Measurements from ENCODE around the gene PIK3R3. TPM values are rescaled to one million over a fixed set of nuclear protein-coding genes. Genes with fewer than 3 reads are reported as not detected.

Gene PIK3R3
- total and polyA plus RNA-seq, 9 of the 15 experiments (the other 6 are each of a cell fraction or from before 2014, with no cell fraction given): 1.4 to 7.7 (median 4.6) TPM

GRCh38 chr1:46173361-46173856 is 41.0 kb upstream of the PIK3R3 start (continued):
- TF ChIP-seq ZBTB49 (CRISPR knock-in tag; IDR thresholded peaks at IDR 0.05; ENCODE audit: borderline replicate concordance): no peak
- TF ChIP-seq ZNF282 (CRISPR knock-in tag; IDR thresholded peaks at IDR 0.05): no peak
- TF ChIP-seq ZNF347 (CRISPR knock-in tag; IDR thresholded peaks at IDR 0.05; ENCODE audit: low read depth): no peak
- TF ChIP-seq ZNF507 (tag; conservative IDR thresholded peaks at IDR 0.05): no peak
- TF ChIP-seq NELFE (IDR thresholded peaks at IDR 0.05; ENCODE audit: insufficient read depth, insufficient read length): no peak
- TF ChIP-seq COPS2 (conservative IDR thresholded peaks at IDR 0.05): no peak
- TF ChIP-seq BRF2 (IDR thresholded peaks at IDR 0.05; ENCODE audit: borderline replicate concordance, insufficient read depth, insufficient read length): no peak
- TF ChIP-seq MEIS2 (IDR thresholded peaks at IDR 0.05; ENCODE audit: partially characterized antibody): peak; percentile 3
- no peak for TF ChIP-seq EHMT2 (IDR thresholded peaks at IDR 0.05)
- peak; percentile 80 for TF ChIP-seq JUN (IDR thresholded peaks at IDR 0.05; ENCODE audit: borderline replicate concordance, low read depth, low read length)
- no peak for TF ChIP-seq JUN (CRISPR knock-in tag; IDR thresholded peaks at IDR 0.05; ENCODE audit: borderline replicate concordance)
- TF ChIP-seq ZC3H4 (CRISPR knock-in tag; IDR thresholded peaks at IDR 0.05; ENCODE audit: borderline replicate concordance): no peak
- TF ChIP-seq HBP1 (CRISPR knock-in tag; IDR thresholded peaks at IDR 0.05): no peak
- no peak for TF ChIP-seq YY1 (IDR thresholded peaks at IDR 0.05; ENCODE audit: borderline replicate concordance in 1 of 3, control insufficient read depth in 1 of 3, extremely low read depth in 1 of 3, insufficient read depth in 3 of 3, insufficient read length in 1 of 3, insufficient replicate concordance in 2 of 3, low read depth in 1 of 3, low read length in 2 of 3)
- TF ChIP-seq PHB2 (IDR thresholded peaks at IDR 0.05; ENCODE audit: low read depth): no peak
- TF ChIP-seq FOXM1 (IDR thresholded peaks at IDR 0.05; ENCODE audit: low read depth): no peak
- TF ChIP-seq FOXM1 (CRISPR knock-in tag; IDR thresholded peaks at IDR 0.05; ENCODE audit: low read depth): no peak
- no peak for TF ChIP-seq PTRF (tag; IDR thresholded peaks at IDR 0.05)
- TF ChIP-seq STAT5B (CRISPR knock-in tag; IDR thresholded peaks at IDR 0.05): no peak
- no peak for TF ChIP-seq HDAC8 (tag; IDR thresholded peaks at IDR 0.05)
- TF ChIP-seq FOXK1 (CRISPR knock-in tag; IDR thresholded peaks at IDR 0.05; ENCODE audit: borderline replicate concordance): 0 out of 2 replicates have a peak, but pooled peaks have one; percentile 24
- TF ChIP-seq ZNF140 (CRISPR knock-in tag; IDR thresholded peaks at IDR 0.05): no peak
- peak; percentile 43; the same call in 1 of the 2 replicates for TF ChIP-seq VEZF1 (CRISPR knock-in tag; IDR thresholded peaks at IDR 0.05)

Data from K562 (cell line).